Measurements from ENCODE around the gene SAYSD1. TPM values are rescaled to one million over a fixed set of nuclear protein-coding genes. Genes with fewer than 3 reads are reported as not detected.

Gene SAYSD1
- total and polyA plus RNA-seq, 2 experiments from 2014 or later: 8.2 to 10.0 TPM

DNA sequence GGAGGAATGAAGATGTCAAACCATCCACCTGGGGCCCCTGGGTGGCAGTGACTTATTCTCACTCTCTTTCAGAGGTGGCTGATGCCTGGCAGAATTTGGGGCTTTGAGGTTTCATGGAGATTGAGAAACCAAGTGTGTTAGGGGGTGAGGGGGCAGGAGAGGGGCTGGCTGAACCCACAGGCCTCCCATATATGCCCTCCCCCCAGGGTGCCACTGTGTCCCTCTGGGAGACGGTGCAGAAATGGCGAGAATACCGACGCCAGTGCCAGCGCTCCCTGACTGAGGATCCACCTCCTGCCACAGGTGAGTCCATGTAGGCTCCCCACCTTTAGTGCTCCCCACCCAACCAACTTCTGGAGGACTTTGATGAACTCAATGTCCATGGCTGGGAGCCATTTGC lies 58.8 kb downstream of the SAYSD1 start:
- H2AFZ ChIP-seq: no peak overlapping the region
- H4K20me1 ChIP-seq (replicated peaks; ENCODE audit: insufficient read depth): peaks cover 4% of the 10 kb centered on the region; the same call in 1 of the 2 replicates
- no peak overlapping the region for H3K4me3 Mint-ChIP-seq
- no peak overlapping the region for H3K4me3 ChIP-seq
- TF ChIP-seq ZNF331 (CRISPR knock-in tag; IDR thresholded peaks at IDR 0.05; ENCODE audit: low read depth) (no peak), EZH2phosphoT487 (IDR thresholded peaks at IDR 0.05; ENCODE audit: unreplicated experiment) (no peak), POLR2AphosphoS5 (IDR thresholded peaks at IDR 0.05; ENCODE audit: low read depth) (no peak), EZH2 (IDR thresholded peaks at IDR 0.05; ENCODE audit: low read depth, unreplicated experiment) (no peak), CREB1 (CRISPR knock-in tag; IDR thresholded peaks at IDR 0.05; ENCODE audit: low read depth) (no peak), NANOG (IDR thresholded peaks at IDR 0.05; ENCODE audit: borderline replicate concordance) (no peak), STAT1 (IDR thresholded peaks at IDR 0.05; ENCODE audit: unreplicated experiment) (no peak), ZNF114 (CRISPR knock-in tag; IDR thresholded peaks at IDR 0.05) (no peak), JUNB (IDR thresholded peaks at IDR 0.05; ENCODE audit: unreplicated experiment) (no peak)
- TF ChIP-seq, protein P1, sequence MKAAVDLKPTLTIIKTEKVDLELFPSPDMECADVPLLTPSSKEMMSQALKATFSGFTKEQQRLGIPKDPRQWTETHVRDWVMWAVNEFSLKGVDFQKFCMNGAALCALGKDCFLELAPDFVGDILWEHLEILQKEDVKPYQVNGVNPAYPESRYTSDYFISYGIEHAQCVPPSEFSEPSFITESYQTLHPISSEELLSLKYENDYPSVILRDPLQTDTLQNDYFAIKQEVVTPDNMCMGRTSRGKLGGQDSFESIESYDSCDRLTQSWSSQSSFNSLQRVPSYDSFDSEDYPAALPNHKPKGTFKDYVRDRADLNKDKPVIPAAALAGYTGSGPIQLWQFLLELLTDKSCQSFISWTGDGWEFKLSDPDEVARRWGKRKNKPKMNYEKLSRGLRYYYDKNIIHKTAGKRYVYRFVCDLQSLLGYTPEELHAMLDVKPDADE (IDR thresholded peaks at IDR 0.05): no peak
- TF ChIP-seq, protein P2, sequence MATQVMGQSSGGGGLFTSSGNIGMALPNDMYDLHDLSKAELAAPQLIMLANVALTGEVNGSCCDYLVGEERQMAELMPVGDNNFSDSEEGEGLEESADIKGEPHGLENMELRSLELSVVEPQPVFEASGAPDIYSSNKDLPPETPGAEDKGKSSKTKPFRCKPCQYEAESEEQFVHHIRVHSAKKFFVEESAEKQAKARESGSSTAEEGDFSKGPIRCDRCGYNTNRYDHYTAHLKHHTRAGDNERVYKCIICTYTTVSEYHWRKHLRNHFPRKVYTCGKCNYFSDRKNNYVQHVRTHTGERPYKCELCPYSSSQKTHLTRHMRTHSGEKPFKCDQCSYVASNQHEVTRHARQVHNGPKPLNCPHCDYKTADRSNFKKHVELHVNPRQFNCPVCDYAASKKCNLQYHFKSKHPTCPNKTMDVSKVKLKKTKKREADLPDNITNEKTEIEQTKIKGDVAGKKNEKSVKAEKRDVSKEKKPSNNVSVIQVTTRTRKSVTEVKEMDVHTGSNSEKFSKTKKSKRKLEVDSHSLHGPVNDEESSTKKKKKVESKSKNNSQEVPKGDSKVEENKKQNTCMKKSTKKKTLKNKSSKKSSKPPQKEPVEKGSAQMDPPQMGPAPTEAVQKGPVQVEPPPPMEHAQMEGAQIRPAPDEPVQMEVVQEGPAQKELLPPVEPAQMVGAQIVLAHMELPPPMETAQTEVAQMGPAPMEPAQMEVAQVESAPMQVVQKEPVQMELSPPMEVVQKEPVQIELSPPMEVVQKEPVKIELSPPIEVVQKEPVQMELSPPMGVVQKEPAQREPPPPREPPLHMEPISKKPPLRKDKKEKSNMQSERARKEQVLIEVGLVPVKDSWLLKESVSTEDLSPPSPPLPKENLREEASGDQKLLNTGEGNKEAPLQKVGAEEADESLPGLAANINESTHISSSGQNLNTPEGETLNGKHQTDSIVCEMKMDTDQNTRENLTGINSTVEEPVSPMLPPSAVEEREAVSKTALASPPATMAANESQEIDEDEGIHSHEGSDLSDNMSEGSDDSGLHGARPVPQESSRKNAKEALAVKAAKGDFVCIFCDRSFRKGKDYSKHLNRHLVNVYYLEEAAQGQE (IDR thresholded peaks at IDR 0.05; ENCODE audit: unreplicated experiment): no peak
- TF ChIP-seq, protein P3, sequence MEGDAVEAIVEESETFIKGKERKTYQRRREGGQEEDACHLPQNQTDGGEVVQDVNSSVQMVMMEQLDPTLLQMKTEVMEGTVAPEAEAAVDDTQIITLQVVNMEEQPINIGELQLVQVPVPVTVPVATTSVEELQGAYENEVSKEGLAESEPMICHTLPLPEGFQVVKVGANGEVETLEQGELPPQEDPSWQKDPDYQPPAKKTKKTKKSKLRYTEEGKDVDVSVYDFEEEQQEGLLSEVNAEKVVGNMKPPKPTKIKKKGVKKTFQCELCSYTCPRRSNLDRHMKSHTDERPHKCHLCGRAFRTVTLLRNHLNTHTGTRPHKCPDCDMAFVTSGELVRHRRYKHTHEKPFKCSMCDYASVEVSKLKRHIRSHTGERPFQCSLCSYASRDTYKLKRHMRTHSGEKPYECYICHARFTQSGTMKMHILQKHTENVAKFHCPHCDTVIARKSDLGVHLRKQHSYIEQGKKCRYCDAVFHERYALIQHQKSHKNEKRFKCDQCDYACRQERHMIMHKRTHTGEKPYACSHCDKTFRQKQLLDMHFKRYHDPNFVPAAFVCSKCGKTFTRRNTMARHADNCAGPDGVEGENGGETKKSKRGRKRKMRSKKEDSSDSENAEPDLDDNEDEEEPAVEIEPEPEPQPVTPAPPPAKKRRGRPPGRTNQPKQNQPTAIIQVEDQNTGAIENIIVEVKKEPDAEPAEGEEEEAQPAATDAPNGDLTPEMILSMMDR (conservative IDR thresholded peaks at IDR 0.05; ENCODE audit: low read depth in 2 of 2): no peak
- TF ChIP-seq, protein P4, sequence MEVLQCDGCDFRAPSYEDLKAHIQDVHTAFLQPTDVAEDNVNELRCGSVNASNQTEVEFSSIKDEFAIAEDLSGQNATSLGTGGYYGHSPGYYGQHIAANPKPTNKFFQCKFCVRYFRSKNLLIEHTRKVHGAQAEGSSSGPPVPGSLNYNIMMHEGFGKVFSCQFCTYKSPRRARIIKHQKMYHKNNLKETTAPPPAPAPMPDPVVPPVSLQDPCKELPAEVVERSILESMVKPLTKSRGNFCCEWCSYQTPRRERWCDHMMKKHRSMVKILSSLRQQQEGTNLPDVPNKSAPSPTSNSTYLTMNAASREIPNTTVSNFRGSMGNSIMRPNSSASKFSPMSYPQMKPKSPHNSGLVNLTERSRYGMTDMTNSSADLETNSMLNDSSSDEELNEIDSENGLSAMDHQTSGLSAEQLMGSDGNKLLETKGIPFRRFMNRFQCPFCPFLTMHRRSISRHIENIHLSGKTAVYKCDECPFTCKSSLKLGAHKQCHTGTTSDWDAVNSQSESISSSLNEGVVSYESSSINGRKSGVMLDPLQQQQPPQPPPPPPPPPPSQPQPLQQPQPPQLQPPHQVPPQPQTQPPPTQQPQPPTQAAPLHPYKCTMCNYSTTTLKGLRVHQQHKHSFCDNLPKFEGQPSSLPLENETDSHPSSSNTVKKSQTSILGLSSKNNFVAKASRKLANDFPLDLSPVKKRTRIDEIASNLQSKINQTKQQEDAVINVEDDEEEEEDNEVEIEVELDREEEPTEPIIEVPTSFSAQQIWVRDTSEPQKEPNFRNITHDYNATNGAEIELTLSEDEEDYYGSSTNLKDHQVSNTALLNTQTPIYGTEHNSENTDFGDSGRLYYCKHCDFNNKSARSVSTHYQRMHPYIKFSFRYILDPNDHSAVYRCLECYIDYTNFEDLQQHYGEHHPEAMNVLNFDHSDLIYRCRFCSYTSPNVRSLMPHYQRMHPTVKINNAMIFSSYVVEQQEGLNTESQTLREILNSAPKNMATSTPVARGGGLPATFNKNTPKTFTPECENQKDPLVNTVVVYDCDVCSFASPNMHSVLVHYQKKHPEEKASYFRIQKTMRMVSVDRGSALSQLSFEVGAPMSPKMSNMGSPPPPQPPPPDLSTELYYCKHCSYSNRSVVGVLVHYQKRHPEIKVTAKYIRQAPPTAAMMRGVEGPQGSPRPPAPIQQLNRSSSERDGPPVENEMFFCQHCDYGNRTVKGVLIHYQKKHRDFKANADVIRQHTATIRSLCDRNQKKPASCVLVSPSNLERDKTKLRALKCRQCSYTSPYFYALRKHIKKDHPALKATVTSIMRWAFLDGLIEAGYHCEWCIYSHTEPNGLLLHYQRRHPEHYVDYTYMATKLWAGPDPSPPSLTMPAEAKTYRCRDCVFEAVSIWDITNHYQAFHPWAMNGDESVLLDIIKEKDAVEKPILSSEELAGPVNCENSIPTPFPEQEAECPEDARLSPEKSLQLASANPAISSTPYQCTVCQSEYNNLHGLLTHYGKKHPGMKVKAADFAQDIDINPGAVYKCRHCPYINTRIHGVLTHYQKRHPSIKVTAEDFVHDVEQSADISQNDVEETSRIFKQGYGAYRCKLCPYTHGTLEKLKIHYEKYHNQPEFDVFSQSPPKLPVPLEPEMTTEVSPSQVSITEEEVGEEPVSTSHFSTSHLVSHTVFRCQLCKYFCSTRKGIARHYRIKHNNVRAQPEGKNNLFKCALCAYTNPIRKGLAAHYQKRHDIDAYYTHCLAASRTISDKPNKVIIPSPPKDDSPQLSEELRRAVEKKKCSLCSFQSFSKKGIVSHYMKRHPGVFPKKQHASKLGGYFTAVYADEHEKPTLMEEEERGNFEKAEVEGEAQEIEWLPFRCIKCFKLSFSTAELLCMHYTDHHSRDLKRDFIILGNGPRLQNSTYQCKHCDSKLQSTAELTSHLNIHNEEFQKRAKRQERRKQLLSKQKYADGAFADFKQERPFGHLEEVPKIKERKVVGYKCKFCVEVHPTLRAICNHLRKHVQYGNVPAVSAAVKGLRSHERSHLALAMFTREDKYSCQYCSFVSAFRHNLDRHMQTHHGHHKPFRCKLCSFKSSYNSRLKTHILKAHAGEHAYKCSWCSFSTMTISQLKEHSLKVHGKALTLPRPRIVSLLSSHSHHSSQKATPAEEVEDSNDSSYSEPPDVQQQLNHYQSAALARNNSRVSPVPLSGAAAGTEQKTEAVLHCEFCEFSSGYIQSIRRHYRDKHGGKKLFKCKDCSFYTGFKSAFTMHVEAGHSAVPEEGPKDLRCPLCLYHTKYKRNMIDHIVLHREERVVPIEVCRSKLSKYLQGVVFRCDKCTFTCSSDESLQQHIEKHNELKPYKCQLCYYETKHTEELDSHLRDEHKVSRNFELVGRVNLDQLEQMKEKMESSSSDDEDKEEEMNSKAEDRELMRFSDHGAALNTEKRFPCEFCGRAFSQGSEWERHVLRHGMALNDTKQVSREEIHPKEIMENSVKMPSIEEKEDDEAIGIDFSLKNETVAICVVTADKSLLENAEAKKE (CRISPR knock-in tag; IDR thresholded peaks at IDR 0.05): no peak
- no peaks in the 10 kb centered on the region for H3K9me3 Mint-ChIP-seq
- peaks cover 13% of the 10 kb centered on the region for H3K4me1 Mint-ChIP-seq
- no peaks in the 10 kb centered on the region for H3K27me3 ChIP-seq (ENCODE audit: insufficient read depth)
- no peaks in the 10 kb centered on the region for H3K36me3 ChIP-seq (ENCODE audit: insufficient read depth)
- H3K27me3 Mint-ChIP-seq (ENCODE audit: insufficient read depth, low read depth, poor library complexity): peaks cover 11% of the 10 kb centered on the region
- no peak overlapping the region for H3K27ac Mint-ChIP-seq
- no peak for DNase-seq (ENCODE audit: low spot score)
- H3K79me2 ChIP-seq (replicated peaks; ENCODE audit: insufficient read depth): no peaks in the 10 kb centered on the region
- no peak for ATAC-seq
- H3K27ac ChIP-seq (ENCODE audit: low read depth): no peak overlapping the region
- H3K4me2 ChIP-seq: no peak overlapping the region
- peaks cover 3% of the 10 kb centered on the region; the same call in 2 of the 3 replicates for H3K36me3 Mint-ChIP-seq (ENCODE audit: low read depth)
- no peaks in the 10 kb centered on the region for H3K9me2 ChIP-seq (ENCODE audit: insufficient read depth)
- no peaks in the 10 kb centered on the region for H3F3A ChIP-seq (replicated peaks; ENCODE audit: low read depth)
- H3K4me1 ChIP-seq (ENCODE audit: insufficient read depth): peaks cover 9% of the 10 kb centered on the region; the same call in 1 of the 2 replicates
